Activated T-helper 2 cell treated with anti-CD3 and anti-CD28 coated beads, Interferon-gamma antibody, Interleukin-2, Interleukin-4, amounts not matched to agents 10 μg/mL and 5 μg/mL and 100 μg/mL, durations not matched to agents 14 hours and 24 hours and 36 hours (primary cell): ENCODE data around the gene ATAT1. TPM values are rescaled to one million over a fixed set of nuclear protein-coding genes. Genes with fewer than 3 reads are reported as not detected.
A peak's percentile ranks its signal among the peaks of the same experiment; 100 is the strongest.

Experiments
- DNase-seq: peaks from one replicate; pipeline ENCODE4 v3.0.0; 2021; ENCODE audit warnings: low spot score
- H3K27ac Mint-ChIP-seq: one replicate; pipeline ENCODE4 v1.8.0; 2021; ENCODE audit warnings: mixed read lengths
- H3K27me3 Mint-ChIP-seq: one replicate; pipeline ENCODE4 v1.8.0; 2021; ENCODE audit warnings: low read depth, mixed read lengths
- H3K36me3 Mint-ChIP-seq: one replicate; pipeline ENCODE4 v1.8.0; 2021; ENCODE audit warnings: low read depth, mixed read lengths
- H3K4me1 Mint-ChIP-seq: one replicate; pipeline ENCODE4 v1.8.0; 2021; ENCODE audit warnings: low read depth, mixed read lengths
- H3K4me3 Mint-ChIP-seq: one replicate; pipeline ENCODE4 v1.8.0; 2021; ENCODE audit warnings: low read depth, mild to moderate bottlenecking, moderate library complexity, mixed read lengths
- H3K9me3 Mint-ChIP-seq: one replicate; pipeline ENCODE4 v1.8.0; 2021; ENCODE audit warnings: mixed read lengths
- intact Hi-C: fragments of 100-400 bp; cut with micrococcal nuclease; formaldehyde crosslinking; loops from one replicate; pipeline ENCODE4 v1.15.1; 2023
- total RNA-seq: library from RNA; stranded (reverse); gene quantifications from 2 replicates; pipeline ENCODE4 v1.2.3, GENCODE V29; 2022

The ATAT1 gene
- total RNA-seq, 1 donor from 2014 or later = 13.9 TPM

DNA sequence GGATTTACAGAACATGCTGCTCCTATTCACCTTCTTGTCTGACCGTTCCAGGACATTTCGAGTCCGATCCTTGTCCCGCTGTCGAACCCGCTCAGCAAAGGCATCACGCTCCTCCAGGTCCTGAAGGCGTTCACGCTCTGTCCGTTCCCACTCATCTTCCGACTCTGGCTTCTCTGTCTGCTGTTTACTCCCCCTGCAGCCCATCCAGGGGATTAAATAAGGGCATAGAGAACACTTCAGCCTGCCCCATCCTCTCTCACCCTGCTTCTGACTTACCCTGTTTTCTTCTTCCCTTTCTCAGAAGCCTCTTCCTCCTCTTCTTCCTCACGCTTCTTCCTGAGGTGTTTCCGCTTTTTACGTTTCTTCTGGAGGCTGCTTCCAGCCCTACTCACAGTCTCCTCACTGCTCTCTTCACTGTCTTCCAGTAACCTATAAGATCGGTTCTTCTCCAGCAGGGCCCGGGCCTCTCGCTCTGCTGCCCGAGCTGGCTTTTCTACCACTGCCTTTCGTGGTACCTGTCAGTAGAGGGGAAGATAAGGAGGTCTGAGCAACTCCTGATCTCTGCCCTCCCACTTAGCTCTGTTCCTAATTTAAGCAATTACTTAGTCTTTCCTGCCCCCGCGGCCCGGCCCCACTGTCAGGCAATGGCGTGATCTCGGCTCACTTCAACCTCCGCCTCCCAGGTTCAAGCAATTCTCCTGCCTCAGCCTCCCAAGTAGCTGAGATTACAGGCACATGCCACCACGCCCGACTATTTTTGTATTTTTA is 44.3 kb downstream of the ATAT1 start:
- Mint-ChIP-seq H3K27ac (peak overlapping the region; percentile 23), H3K36me3 (peaks cover 33% of the 10 kb centered on the region), H3K9me3 (no peaks in the 10 kb centered on the region), H3K4me1 (peaks cover 22% of the 10 kb centered on the region), H3K4me3 (peak overlapping the region; percentile 68), H3K27me3 (no peaks in the 10 kb centered on the region)
- no peak for DNase-seq
- intact Hi-C loops = no loop called here

- no peaks in the 10 kb centered on the region for H3K27me3 Mint-ChIP-seq
- peak within 1 kb of the TSS; percentile 68 for H3K27ac Mint-ChIP-seq
- peaks cover 36% of the 10 kb centered on the region for H3K36me3 Mint-ChIP-seq
- H3K4me1 Mint-ChIP-seq = peaks cover 20% of the 10 kb centered on the region
- H3K4me3 Mint-ChIP-seq = peak within 1 kb of the TSS; percentile 91
- intact Hi-C loops = loop anchor here (1.0 kb wide), 2 partner anchors 10 to 25 kb away; partner anchors contain the start of gene C6orf136
- H3K9me3 Mint-ChIP-seq = no peaks in the 10 kb centered on the region
- peak; percentile 87 for DNase-seq
Measured at GRCh38 chr6:30672445-30673253, 46.0 kb downstream of the ATAT1 start, which contains the start of gene DHX16. DHX16 (minus strand) TSS chr6:30673006; CDS start chr6:30672841, 165 bp downstream.

- DNase-seq = no peak
- intact Hi-C loops = no loop called here
- Mint-ChIP-seq H3K36me3 (peaks cover 54% of the 10 kb centered on the region), H3K4me1 (peaks cover 29% of the 10 kb centered on the region), H3K27me3 (no peaks in the 10 kb centered on the region), H3K27ac (no peak overlapping the region), H3K4me3 (no peak overlapping the region), H3K9me3 (no peaks in the 10 kb centered on the region)
Measured at GRCh38 chr6:30676660-30677285, 50.1 kb downstream of the ATAT1 start.

GRCh38 chr6:30678964-30679726 is 52.5 kb downstream of the ATAT1 start:
- H3K27me3 Mint-ChIP-seq = no peaks in the 10 kb centered on the region
- H3K4me3 Mint-ChIP-seq = peak overlapping the region; percentile 97
- intact Hi-C loops = loop anchor here (1.0 kb wide), 1 partner anchor 43 kb away; no protein-coding TSS in a partner anchor
- H3K36me3 Mint-ChIP-seq = peaks cover 77% of the 10 kb centered on the region
- peak overlapping the region; percentile 75 for H3K27ac Mint-ChIP-seq
- peaks cover 26% of the 10 kb centered on the region for H3K4me1 Mint-ChIP-seq
- H3K9me3 Mint-ChIP-seq = no peaks in the 10 kb centered on the region
- DNase-seq = peak; percentile 86

DNA sequence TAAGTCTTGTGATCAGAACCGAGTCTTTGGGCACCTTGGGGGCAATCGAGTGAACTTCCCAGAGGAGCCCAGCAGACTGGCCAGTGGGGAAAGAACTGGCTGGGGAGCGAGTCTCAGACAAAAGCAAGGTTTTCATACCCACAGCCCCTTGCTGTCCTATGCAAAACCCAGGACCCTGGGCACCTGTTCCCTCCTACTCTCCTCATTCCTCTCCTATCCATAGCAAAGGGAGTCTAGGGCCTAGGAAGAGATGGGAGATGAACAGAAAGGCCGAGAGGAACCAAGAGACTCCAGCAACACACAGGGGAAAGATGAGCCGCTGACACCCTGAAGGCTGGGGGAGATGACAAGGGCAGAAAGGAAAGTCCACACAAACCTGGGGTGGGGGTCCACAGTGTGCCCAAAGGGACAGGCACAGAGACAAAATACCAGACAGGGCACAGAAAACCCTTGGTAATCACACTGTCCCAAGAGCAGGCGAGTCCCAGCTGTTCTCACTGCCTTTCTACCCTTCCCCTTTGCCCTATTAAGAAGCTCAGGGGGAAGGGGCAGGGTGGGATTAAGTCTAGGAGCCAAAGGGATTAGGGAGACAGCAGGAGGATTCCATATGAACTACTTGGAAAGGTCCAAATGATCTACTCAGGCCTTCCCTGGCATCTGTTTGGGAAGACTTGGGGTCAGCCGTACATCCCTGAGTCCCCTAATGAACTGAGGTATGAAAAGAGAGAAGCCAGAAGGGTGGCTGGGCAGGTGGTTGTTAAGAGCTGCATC is 53.3 kb downstream of the ATAT1 start:
- Mint-ChIP-seq H3K9me3 (no peaks in the 10 kb centered on the region), H3K4me1 (peaks cover 26% of the 10 kb centered on the region), H3K4me3 (peak overlapping the region; percentile 97), H3K27ac (peak overlapping the region; percentile 75), H3K36me3 (peaks cover 83% of the 10 kb centered on the region), H3K27me3 (no peaks in the 10 kb centered on the region)
- intact Hi-C loops = loop anchor here (1.0 to 5.0 kb wide), 7 partner anchors 42 to 353 kb away; partner anchors contain the start of genes HLA-E and TRIM39
- DNase-seq = no peak

DNA sequence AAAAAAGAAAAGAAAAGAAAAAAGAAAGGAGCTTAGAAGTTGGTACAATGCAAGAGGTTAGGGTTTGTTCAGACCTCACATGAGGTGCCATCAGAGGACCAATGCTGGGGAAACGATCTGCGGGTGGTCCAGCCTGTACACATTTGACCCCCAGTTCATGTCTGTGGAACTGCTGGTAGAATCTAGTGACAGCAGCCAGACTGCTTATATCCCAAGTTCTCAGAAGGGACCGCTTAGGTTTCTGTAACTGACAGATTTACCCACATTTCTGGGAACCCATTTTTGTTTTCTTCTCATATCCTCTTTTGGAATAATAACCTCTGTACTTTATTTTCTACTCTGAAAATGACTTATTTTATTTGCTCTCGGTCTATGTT is 55.1 kb downstream of the ATAT1 start:
- peak overlapping the region; percentile 97 for H3K4me3 Mint-ChIP-seq
- peaks cover 87% of the 10 kb centered on the region for H3K36me3 Mint-ChIP-seq
- H3K27me3 Mint-ChIP-seq = no peaks in the 10 kb centered on the region
- H3K4me1 Mint-ChIP-seq = peaks cover 24% of the 10 kb centered on the region
- intact Hi-C loops = loop anchor here (1.0 to 5.0 kb wide), 10 partner anchors 8 to 354 kb away; partner anchors contain the start of genes DHX16, HLA-E, MDC1 and MRPS18B
- H3K9me3 Mint-ChIP-seq = no peaks in the 10 kb centered on the region
- DNase-seq = no peak
- peak overlapping the region; percentile 96 for H3K27ac Mint-ChIP-seq

DNA sequence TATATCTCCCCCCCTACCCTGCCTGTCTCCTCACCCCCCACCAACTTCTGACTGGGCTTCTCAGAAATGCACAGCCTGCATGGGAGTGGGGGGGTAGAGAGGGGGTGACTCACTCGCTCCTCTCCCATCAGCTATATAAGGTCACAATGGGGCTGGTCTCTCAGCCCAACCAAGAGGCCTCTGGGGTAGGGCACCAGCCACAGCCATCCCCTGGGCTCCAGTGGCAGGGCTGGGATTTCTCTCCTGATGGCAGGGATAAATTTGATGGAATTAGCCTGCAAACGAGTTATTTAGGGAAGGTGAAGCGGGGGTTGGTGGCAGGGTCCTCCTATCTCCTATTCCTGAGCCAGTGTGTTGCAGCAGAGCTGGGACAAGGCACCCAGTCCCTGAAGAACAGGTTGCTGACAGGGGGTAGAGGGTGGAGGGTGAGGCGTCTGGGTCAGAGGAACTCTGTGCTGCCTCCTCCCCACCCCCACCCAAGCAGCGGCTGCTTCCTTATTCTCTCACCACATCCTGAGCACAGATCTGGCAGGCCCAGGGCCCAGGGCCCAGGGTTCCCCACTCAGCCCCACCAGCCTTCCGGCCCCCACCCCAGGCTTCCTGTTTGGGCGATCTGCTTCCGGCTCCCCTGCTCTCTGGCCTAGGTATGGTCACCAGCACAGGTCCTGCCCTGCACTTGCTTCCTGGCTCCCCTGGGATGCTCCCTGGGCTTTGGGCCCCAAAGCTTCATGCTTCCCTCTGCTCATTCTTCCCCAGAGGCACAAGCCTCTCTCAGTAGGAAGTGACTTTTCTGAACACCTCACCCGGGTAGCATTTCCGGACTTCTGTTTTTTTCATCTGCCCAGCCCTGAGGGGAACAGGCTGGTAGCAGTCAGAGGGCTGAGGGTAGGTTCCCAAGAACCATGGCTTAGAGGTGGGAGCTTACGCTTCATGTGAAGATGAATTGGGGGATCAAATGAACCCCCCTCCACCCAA is 55.8 kb downstream of the ATAT1 start:
- peak overlapping the region; percentile 97 for H3K4me3 Mint-ChIP-seq
- peak; percentile 88 for DNase-seq
- peaks cover 80% of the 10 kb centered on the region for H3K36me3 Mint-ChIP-seq
- no peaks in the 10 kb centered on the region for H3K9me3 Mint-ChIP-seq
- no peaks in the 10 kb centered on the region for H3K27me3 Mint-ChIP-seq
- H3K27ac Mint-ChIP-seq = peak overlapping the region; percentile 96
- intact Hi-C loops = loop anchor here (1.0 to 5.0 kb wide), 10 partner anchors 9 to 355 kb away; partner anchors contain the start of genes DHX16, HLA-E, MDC1 and MRPS18B
- H3K4me1 Mint-ChIP-seq = peaks cover 24% of the 10 kb centered on the region

GRCh38 chr6:30683183-30683979 is 56.7 kb downstream of the ATAT1 start:
- peaks cover 32% of the 10 kb centered on the region for H3K4me1 Mint-ChIP-seq
- DNase-seq = no peak
- H3K36me3 Mint-ChIP-seq = peaks cover 81% of the 10 kb centered on the region
- no peaks in the 10 kb centered on the region for H3K9me3 Mint-ChIP-seq
- peak overlapping the region; percentile 97 for H3K4me3 Mint-ChIP-seq
- H3K27ac Mint-ChIP-seq = peak overlapping the region; percentile 96
- intact Hi-C loops = loop anchor here (5.0 kb wide), 6 partner anchors 54 to 356 kb away; partner anchors contain the start of genes HLA-E and TRIM39
- no peaks in the 10 kb centered on the region for H3K27me3 Mint-ChIP-seq

GRCh38 chr6:30683980-30684338 is 57.3 kb downstream of the ATAT1 start:
- Mint-ChIP-seq H3K9me3 (no peaks in the 10 kb centered on the region), H3K4me1 (peaks cover 35% of the 10 kb centered on the region), H3K27ac (peak overlapping the region; percentile 96), H3K4me3 (peak overlapping the region; percentile 97), H3K36me3 (peaks cover 76% of the 10 kb centered on the region), H3K27me3 (no peaks in the 10 kb centered on the region)
- no peak for DNase-seq
- intact Hi-C loops = loop anchor here (5.0 kb wide), 6 partner anchors 53 to 357 kb away; partner anchors contain the start of genes HLA-E and TRIM39
